IMR-90 (cell line): ENCODE results near the gene EFS. TPM values are rescaled to one million over a fixed set of nuclear protein-coding genes. Genes with fewer than 3 reads are reported as not detected.
A peak's percentile ranks its signal among the peaks of the same experiment; 100 is the strongest.

Experiments used
- ATAC-seq: fragments of 200-7000 bp; cut with Tn5 transposase; 2 replicates; pipeline ENCODE4 v1.9.1; 2020; ENCODE audit warnings: low read depth, mild to moderate bottlenecking, moderate library complexity
- BruUV-seq: library from RNA; stranded (reverse); fragments of 400-500 nt; replicated peaks from 2 replicates; lab custom pipeline; 2021; lab: Mats Ljungman, UMichigan
- CTCF ChIA-PET: fragments of 300-600 bp; formaldehyde crosslinking; extraction: SDS; loops from one replicate; lab custom pipeline; 2021; ENCODE audit warnings: antibody characterized with exemption; lab: Yijun Ruan, JAX
- POLR2A ChIA-PET: fragments of 300-600 bp; sonication (Branson Sonifier 250); formaldehyde crosslinking; loops from one replicate; lab custom pipeline; 2022; ENCODE audit warnings: antibody characterized with exemption; ENCODE audit not compliant: unreplicated experiment; lab: Charles Lee
- DNase-seq: peaks from one replicate; pipeline ENCODE4 v3.0.0; 2013
- H2AFZ ChIP-seq: replicated peaks from 2 replicates; pipeline ENCODE3; 2013; ENCODE audit warnings: low read length, mild to moderate bottlenecking; ENCODE audit not compliant: poor library complexity
- H2AK5ac ChIP-seq: 2 replicates; pipeline ENCODE4 v1.6.1; 2013; ENCODE audit warnings: low read depth, low read length, inconsistent platforms
- H2AK9ac ChIP-seq: replicated peaks from 2 replicates; pipeline ENCODE3; 2013; ENCODE audit warnings: mild to moderate bottlenecking, low read depth, low read length, moderate library complexity; ENCODE audit not compliant: poor library complexity
- H2BK120ac ChIP-seq: 2 replicates; pipeline ENCODE4 v1.6.1; 2013; ENCODE audit warnings: low read depth, low read length, inconsistent platforms
- H2BK15ac ChIP-seq: 3 replicates; pipeline ENCODE4 v1.6.1; 2013; ENCODE audit warnings: low read depth, low read length, inconsistent platforms
- H2BK20ac ChIP-seq: 2 replicates; pipeline ENCODE4 v1.6.1; 2013; ENCODE audit warnings: low read depth, mild to moderate bottlenecking, inconsistent platforms, low read length, moderate library complexity
- H2BK5ac ChIP-seq: 2 replicates; pipeline ENCODE4 v1.6.1; 2013; ENCODE audit warnings: mild to moderate bottlenecking, low read depth, low read length, inconsistent platforms; ENCODE audit not compliant: poor library complexity, severe bottlenecking
- H3K14ac ChIP-seq: replicated peaks from 2 replicates; pipeline ENCODE4 v1.6.1; 2013; ENCODE audit warnings: low read depth, low read length, inconsistent platforms
- H3K18ac ChIP-seq: 2 replicates; pipeline ENCODE4 v1.6.1; 2013; ENCODE audit warnings: low read depth, low read length, control low read depth
- H3K23ac ChIP-seq: 2 replicates; pipeline ENCODE4 v1.6.1; 2013; ENCODE audit warnings: low read depth, low read length, inconsistent platforms
- H3K27ac ChIP-seq: 2 replicates; pipeline ENCODE4 v1.5.1; 2013; ENCODE audit warnings: mild to moderate bottlenecking, control low read depth, low read length; ENCODE audit not compliant: insufficient read depth
- H3K27me3 ChIP-seq: 2 replicates; pipeline ENCODE4 v1.6.1; 2013; ENCODE audit warnings: low read length; ENCODE audit not compliant: control insufficient read depth, insufficient read depth
- H3K36me3 ChIP-seq: 2 replicates; pipeline ENCODE4 v1.6.1; 2013; ENCODE audit warnings: low read length, mixed read lengths; ENCODE audit not compliant: control insufficient read depth, insufficient read depth
- H3K4ac ChIP-seq: 2 replicates; pipeline ENCODE4 v1.6.1; 2013; ENCODE audit warnings: low read depth, low read length, inconsistent platforms
- H3K4me1 ChIP-seq: 2 replicates; pipeline ENCODE4 v1.6.1; 2013; ENCODE audit warnings: low read length, mixed read lengths; ENCODE audit not compliant: control insufficient read depth, insufficient read depth
- H3K4me2 ChIP-seq: 2 replicates; pipeline ENCODE4 v1.6.1; 2013; ENCODE audit warnings: low read depth, mild to moderate bottlenecking, control low read depth, low read length, moderate library complexity
- H3K4me3 ChIP-seq: 2 replicates; pipeline ENCODE4 v1.5.1; 2013; ENCODE audit warnings: low read depth, mild to moderate bottlenecking, control low read depth, low read length, moderate library complexity; ENCODE audit not compliant: insufficient read depth
- H3K56ac ChIP-seq: 2 replicates; pipeline ENCODE4 v1.6.1; 2013; ENCODE audit warnings: low read length, inconsistent platforms; ENCODE audit not compliant: insufficient read depth; ENCODE audit errors: extremely low read depth
- H3K79me1 ChIP-seq, 2 experiments: 2 replicates each; pipeline ENCODE4 v1.6.1; 2013; ENCODE audit warnings: low read length in 2 of 2, inconsistent platforms in 1 of 2, low read depth in 1 of 2
- H3K9ac ChIP-seq: 2 replicates; pipeline ENCODE4 v1.6.1; 2013; ENCODE audit warnings: low read depth, low read length, control low read depth
- H3K9me1 ChIP-seq: 2 replicates; pipeline ENCODE4 v1.6.1; 2013; ENCODE audit warnings: low read length, inconsistent platforms; ENCODE audit not compliant: insufficient read depth
- H3K9me3 ChIP-seq: 2 replicates; pipeline ENCODE4 v1.6.1; 2013; ENCODE audit warnings: low read length; ENCODE audit not compliant: control insufficient read depth, insufficient read depth
- H4K20me1 ChIP-seq: 2 replicates; pipeline ENCODE4 v1.6.1; 2013; ENCODE audit warnings: low read length, inconsistent platforms; ENCODE audit not compliant: insufficient read depth
- H4K5ac ChIP-seq: 2 replicates; pipeline ENCODE4 v1.6.1; 2013; ENCODE audit warnings: mild to moderate bottlenecking, low read depth, low read length, control low read depth
- H4K8ac ChIP-seq, 2 experiments: 2 replicates each; pipeline ENCODE4 v1.6.1; 2013; ENCODE audit warnings: low read depth in 2 of 2, low read length in 2 of 2, control low read depth in 1 of 2, inconsistent platforms in 1 of 2
- H4K91ac ChIP-seq: 2 replicates; pipeline ENCODE4 v1.6.1; 2013; ENCODE audit warnings: low read depth, low read length, inconsistent platforms; ENCODE audit not compliant: insufficient read depth
- MAFK ChIP-seq: IDR thresholded peaks from 2 replicates; pipeline ENCODE4 v1.6.1; 2012; ENCODE audit warnings: low read depth, low read length, improper control_type of control experiment
- MAZ ChIP-seq: IDR thresholded peaks from 2 replicates; pipeline ENCODE4 v1.6.1; 2012; ENCODE audit warnings: low read depth, mild to moderate bottlenecking, low read length, improper control_type of control experiment, moderate library complexity, borderline replicate concordance
- WGBS, 2 experiments: methylation state at CpG; one replicate each; pipeline versions ENCODE4 v1.1.5 to v1.1.7; 2013; ENCODE audit warnings: missing lambda C conversion rate in 2 of 2; ENCODE audit not compliant: insufficient read length in 1 of 2; ENCODE audit errors: extremely low coverage in 2 of 2; 5-methylcytosine and 5-hydroxymethylcytosine counted together
- dilution Hi-C: fragments of 300-500 bp; cut with HindIII; formaldehyde crosslinking; loops from one replicate; pipeline ENCODE4 v1.14.3; 2018; ENCODE audit warnings: low sequenced_read_pairs; ENCODE audit not compliant: unreplicated experiment
- in situ Hi-C: fragments of 300-500 bp; cut with MboI; formaldehyde crosslinking; loops from 3 replicates; pipeline ENCODE4 v1.14.3; 2019; ENCODE audit warnings: low sequenced_read_pairs, inconsistent platforms, mixed read lengths
- intact Hi-C: fragments of 100-400 bp; cut with micrococcal nuclease; formaldehyde crosslinking; loops from 2 replicates; pipeline ENCODE4 v1.10.0; 2022
- polyA plus RNA-seq, 3 experiments: library from polyadenylated mRNA; depleted of rRNA; stranded (reverse); fragments of >200 nt; gene quantifications; 2 replicates each; pipeline ENCODE4 v1.2.3, GENCODE V29; 2012; ENCODE audit warnings: low replicate concordance in 1 of 3
- total RNA-seq: library from RNA; depleted of rRNA; stranded (reverse); fragments of >200 nt; gene quantifications from 2 replicates; pipeline ENCODE4 v1.2.3, GENCODE V29; 2012

The EFS gene
- total and polyA plus RNA-seq, 2 of the 4 experiments (the other 2 are of a cell fraction), result 2.2 to 11.6 TPM

DNA sequence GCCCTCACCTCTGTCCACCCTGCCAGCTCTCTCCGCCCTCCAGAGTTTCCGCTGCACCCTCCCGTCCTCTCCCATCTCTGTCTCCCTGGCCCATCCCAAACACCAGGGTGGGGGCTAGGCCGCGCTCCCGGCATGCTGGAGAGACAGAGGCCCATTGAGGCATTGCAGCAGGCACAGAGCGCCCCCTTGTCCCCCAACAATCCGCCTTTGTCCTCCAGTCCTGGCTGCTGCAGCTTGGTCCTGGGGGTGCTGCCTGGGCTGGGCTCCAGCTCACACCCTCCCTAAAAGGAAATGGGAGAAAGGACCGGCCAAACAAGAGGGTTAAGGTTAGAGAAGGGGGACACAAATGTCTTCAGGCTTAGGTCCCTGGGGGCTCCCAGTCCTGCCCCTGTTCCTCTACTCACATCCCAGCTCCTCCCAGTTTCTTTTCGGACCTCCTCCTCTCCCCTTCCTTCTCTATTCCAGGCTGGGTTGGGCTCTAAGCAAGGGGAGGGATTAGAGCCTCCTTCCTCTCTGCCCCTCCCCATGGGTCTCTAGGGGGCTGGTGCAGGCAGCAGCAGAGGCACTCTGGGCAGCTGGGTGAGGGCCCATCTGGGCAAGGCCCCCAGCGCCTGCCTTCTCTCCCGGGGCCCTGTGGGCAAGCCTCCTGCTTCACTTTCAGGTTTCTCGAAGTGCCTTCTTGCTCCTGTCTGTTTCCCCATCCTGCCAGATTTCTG lies 11.7 kb upstream of the EFS start, which contains the start of gene CMTM5:
Gene CMTM5, plus strand, starts transcription at position 565 of the 716 bp plus-strand sequence. CDS start 206 bp downstream, outside the sequence.
- peak; percentile 48 for ATAC-seq
- BruUV-seq, result no TSS peak
- intact Hi-C loops, result no loop called here

More for the DNA sequence above, 11.7 kb upstream of the EFS start, which contains the start of gene CMTM5:
- 17% methylated on average over 2 of the region's 13 CpGs; no CpG with 5 or more reads in 1 of the 2 experiments for WGBS, 2 experiments
- no peak within 1 kb of the TSS for H3K56ac ChIP-seq
- H3K4ac ChIP-seq, result no peak within 1 kb of the TSS
- H3K4me3 ChIP-seq, result no peak within 1 kb of the TSS
- H2BK15ac ChIP-seq, result no peak within 1 kb of the TSS
- H3K4me2 ChIP-seq, result no peak within 1 kb of the TSS
- H3K9me1 ChIP-seq, result no peaks in the 10 kb centered on the region
- no peak within 1 kb of the TSS for H3K9ac ChIP-seq
- no peaks in the 10 kb centered on the region for H3K36me3 ChIP-seq
- H3K79me1 ChIP-seq, result no peaks in the 10 kb centered on the region
- ChIA-PET POLR2A (no interaction called here), CTCF (no interaction called here)
- H4K91ac ChIP-seq, result no peak within 1 kb of the TSS
- no peaks in the 10 kb centered on the region for H4K20me1 ChIP-seq
- H2BK120ac ChIP-seq, result no peak within 1 kb of the TSS
- in situ Hi-C loops (loop anchor here (10.0 kb wide), 1 partner anchor 52 kb away; the partner anchor contains the start of gene PABPN1), dilution Hi-C loops (no loop called here)
- no peak for DNase-seq
- no peaks in the 10 kb centered on the region for H3K4me1 ChIP-seq
- H3K18ac ChIP-seq, result no peak within 1 kb of the TSS
- H3K23ac ChIP-seq, result no peak within 1 kb of the TSS
- no peak within 1 kb of the TSS for H3K14ac ChIP-seq
- H3K27ac ChIP-seq, result no peak within 1 kb of the TSS
- H2BK20ac ChIP-seq, result no peak within 1 kb of the TSS
- no peak within 1 kb of the TSS for H2AK9ac ChIP-seq
- no peaks in the 10 kb centered on the region for H3K9me3 ChIP-seq
- H2BK5ac ChIP-seq, result no peak within 1 kb of the TSS
- peaks cover 47% of the 10 kb centered on the region for H3K27me3 ChIP-seq
- no peak within 1 kb of the TSS for H2AK5ac ChIP-seq
- no peak within 1 kb of the TSS for H4K5ac ChIP-seq
- TF ChIP-seq MAZ (no peak), MAFK (no peak)
- H4K8ac ChIP-seq, result no peak within 1 kb of the TSS
- peak within 1 kb of the TSS; percentile 36 for H2AFZ ChIP-seq
